Stimulated activated CD8-positive, alpha-beta memory T cell treated with anti-CD3 and anti-CD28 coated beads, Interleukin-7, amount 100 ng/mL, for 24 hours (primary cell): ENCODE results near the gene GTF3C5.
"Not testable (repeated sequence)": the region's sequence is repeated elsewhere in the genome, so short reads cannot be mapped to it uniquely, and the experiment has no call there.

ENCODE experiments used
- DNase-seq: peaks from one replicate; pipeline ENCODE4 v3.0.0-alpha.2; 2020; ENCODE audit warnings: low read depth

The GTF3C5 gene

DNA sequence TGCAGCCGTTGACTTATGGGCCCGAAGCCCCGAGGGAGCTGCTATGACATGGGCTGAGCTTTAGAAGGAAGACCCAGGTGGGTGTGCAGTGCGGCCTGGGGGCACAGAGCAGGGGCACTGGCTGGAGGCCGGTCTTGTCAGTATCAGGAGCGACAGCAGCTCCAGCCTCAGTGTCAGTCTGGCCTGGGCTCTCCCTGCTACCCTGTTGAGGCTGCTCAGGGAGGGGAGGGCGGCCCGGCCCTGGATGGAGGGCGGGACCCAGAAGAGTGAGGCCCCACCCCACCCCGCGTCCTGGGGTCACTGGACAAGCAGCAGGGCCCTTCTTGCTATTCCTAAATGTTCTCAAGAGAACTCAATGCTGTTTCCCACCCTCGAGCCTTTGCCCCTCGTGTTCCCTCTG lies 34.3 kb upstream of the GTF3C5 start:
- no peak for DNase-seq

DNA sequence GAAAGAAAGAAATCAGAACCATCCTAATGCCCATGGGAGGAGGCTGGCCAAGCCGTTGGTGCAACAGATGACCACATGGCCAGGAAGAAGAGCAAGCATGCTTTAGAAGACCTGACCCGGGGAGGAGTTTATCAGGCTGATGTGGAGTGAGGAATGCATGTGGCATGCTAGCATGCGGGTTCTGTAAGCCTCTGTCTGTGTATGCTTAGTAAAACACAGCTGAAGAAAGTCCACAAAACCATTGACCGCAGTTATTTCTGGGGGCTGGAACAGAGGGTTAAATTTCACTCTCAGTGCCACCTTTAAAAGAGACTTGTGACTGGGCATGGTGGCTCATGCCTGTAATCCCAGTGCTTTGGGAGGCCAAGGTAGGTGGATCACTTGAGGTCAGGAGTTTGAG lies 33.2 kb upstream of the GTF3C5 start:
- DNase-seq = no peak

DNA sequence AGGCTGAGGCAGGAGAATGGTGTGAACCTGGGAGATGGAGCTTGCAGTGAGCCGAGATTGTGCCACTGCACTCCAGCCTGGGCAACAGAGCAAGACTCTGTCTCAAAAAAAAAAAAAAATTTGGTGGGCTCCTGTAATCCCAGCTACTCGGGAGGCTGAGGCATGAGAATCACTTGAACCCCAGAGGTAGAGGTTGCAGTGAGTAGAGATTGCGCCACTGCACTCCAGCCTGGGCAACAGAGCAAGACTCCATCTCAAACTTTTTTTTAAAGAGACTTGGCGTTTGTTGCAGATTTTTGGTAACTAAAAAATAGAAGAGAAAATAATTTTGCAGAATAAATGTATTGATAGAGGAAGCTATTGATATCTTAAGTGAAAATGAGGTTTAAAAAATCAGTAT lies 32.6 kb upstream of the GTF3C5 start:
- DNase-seq = not testable (repeated sequence)

DNA sequence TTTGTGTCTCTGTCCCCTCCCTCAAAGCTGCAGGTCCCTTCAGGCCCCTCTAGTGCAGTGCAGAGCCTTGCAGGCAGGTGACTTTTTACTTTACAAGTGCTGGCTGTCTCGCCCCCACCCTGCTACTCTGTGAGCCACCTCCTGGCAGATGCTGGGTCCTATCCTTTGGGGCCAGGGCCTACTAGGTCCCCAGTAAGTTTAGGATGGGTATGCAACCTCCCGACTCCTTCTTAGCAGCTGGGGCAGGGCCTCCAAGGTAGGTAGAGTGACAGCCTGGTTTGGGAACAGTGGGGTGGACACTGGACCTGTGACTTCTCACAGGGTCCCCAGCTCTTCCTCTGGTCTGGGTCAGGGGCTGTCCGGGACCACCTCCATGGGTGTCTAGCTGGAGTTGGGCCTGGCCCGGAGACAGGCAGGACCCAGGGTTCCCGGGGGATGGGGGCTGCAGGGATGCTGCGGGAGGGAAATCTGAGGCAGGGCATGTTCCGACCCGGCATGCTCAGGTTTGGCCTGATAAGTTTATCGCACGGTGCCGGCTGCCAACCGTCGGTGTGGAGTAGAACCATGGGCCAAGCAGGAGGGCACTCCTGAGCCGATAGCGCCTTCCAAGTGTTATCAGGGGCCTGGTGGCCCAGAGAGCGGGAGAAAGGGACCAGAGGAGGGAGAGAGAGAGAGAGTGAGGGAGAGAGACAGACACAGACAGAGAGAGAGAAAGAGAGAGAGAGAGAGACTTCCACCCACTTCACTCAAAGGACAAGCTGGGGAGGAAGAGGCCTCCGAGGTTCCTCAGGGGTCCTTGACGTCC lies 31.8 kb upstream of the GTF3C5 start:
- DNase-seq = no peak

DNA sequence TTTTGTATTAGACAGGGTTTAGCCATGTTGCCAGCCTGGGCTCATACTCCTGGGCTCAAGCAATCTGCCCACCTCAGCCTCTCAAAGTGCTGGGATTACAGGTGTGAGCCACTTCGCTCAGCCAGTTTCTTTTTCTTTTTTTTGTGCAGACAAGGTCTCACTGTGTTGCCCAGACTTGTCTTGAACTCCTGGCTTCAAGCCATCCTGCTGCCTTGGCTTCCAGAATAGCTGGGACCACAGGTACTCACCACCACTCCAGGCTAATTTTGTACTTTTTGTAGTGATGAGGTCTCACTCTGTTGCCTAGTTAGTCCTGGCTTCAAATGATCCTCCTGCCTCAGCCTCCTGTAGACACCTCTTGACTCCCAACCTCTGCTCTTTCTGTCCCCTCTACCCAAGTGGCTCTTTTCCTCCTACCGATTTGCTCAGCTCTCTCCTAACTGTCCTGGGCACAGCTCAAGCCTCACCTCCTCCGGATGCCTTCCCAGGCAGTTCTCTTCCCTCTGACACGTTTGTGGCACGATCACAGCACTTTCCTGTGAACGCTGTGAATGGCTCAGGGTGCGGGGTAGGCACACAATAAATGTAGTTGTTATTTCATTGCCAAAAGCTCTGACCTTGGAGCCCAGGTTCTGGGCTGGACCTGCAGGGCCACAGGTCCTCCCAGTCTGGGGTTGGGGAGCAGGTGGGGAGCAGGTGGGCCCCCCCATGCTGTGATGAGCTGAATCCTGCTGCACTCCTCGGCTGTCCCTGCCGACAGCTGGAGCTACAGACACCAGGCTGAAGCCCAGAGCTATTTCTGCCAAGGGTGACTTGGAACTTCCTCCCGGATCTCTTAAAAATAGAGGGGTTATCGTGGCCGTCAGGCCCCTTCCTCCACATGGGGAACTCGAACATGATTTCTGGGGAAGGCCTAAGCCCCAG lies 28.4 kb upstream of the GTF3C5 start:
- no peak for DNase-seq

DNA sequence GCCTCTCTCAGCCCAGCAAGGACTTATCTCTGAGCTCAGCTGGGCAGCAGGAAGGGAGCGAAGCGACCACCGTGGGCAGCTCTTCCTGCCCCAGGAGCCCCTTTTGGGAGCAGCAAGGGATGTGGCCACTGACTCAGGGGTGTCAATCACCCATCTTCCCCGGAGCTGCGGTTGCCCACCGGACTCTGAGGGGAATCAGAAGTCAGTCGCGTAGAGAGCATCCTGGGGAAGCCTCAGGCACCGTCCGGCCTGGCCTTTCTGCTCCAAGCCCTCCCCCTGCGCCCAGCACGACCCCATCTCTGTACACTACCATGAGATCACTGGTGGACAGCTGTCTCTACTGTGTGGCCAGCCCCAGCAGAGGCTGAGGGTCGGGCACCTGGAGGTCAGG lies 27.7 kb upstream of the GTF3C5 start:
- no peak for DNase-seq

DNA sequence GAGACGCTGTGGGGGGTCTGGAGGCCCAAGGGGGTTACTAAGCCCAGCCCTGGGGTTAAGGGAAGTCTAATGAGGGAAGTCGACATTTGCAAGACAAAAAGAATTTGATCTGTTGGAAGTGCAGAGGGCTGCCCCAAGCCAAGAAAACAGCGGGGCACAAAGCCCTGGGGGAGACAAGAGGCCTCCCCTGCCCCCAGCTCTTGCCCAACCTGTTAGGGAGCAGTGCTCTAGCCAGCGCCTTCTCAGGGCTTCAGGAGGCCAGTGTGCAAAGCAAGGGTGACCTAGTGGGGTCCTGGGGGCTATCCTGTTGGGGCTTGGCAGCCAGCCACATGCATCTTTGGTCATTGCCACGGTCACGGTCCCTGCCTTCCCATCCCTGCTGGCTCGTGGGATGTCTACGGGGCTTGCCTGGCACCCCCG lies 27.1 kb upstream of the GTF3C5 start:
- no peak for DNase-seq

DNA sequence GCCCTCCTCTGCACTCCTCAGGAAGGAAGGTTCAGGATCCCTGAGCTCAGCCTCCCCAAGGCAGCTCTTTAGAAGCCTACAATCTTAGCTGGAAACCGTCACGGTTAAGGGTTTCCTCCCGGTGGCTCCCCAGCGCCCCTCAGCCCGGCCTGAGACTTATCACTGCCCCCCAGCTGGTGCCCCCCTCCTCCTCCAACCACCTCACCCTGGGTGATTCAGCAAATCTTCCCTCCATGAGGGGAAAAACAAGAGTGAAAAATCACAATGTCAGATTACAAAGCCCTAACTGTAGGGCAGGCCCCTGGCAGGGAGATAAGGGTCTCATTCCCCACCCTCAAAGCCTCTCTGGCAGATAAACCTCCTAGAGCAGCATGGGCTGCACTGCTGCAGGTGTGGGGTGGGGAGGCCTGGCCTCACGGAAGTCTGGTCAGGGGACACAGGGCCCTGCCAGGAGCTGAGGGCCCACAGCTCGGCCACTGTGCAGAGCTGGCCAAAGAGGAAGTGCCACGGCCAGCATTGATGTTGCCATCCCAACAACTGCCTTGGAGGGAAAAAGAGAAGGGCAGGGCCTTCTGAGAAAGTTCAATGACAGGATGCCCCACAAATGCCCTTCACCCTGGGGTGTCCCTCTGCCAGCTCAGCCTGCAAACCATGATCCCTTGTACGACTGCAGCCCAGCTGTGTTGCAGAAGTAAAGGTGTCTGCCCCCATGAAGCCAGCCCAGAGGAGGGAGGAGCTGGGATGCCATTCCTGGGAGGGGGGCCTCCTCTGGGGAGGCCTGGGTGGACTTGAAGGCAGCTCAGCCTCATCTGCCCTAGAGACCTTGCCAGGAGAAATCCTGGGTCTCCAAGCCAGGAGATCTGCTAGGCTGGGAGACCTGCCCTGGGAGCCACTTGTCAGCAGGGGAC lies 26.5 kb upstream of the GTF3C5 start:
- no peak for DNase-seq

DNA sequence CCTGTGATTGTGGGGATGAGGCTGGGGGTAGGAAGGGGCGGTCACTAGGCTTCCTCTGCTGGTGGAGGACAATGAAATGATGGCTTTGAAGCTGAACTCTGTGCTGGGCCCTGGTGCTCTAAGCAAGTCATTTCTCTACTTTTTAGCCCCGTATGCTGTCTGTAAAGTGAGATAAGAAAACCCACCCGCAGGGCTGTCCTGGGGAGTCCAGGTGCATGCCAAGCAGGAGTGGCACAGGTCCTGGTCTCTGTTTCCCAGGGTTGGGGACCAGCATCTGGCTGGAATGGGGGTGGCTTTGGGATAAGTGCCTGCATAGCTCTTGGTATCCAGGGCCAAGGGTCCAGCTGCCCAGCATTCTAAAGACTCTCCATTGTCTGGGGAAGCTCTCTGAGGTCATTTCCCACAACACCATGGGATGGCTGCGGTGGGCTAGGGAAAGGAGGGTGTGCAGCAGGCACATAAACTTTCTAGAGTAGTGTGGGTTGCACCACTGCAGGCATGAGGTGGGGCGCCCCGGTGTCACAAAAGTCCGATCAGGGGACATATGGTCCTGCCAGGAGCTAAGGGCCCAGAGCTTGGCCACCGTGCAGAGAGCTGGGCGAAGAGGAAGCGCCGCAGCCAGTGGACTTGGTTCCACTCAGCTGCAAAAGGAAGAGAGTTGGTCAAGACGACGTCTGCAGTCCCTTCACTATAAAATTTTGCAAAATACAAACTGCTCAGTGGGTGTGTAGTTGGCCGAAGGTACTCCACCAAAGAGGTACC lies 25.6 kb upstream of the GTF3C5 start:
- DNase-seq = no peak

DNA sequence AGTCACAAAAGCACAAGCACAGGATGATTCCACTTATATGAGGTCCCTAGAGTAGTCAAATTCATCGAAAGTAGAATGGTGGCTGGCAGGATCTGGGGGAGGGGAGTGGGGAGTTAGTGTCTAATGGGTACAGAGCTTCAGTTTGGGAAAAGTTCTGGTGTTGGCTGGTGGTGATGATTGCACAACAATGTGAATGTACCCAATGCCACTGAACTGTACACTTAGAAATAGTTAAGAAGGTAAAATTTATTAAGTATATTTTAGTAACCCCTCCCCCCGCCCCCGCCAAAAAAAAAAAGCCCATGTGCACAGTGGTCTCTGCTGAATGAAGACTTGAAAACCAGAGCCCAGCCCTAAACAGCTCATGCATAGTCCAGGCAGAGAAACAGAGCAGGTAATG lies 24.8 kb upstream of the GTF3C5 start:
- DNase-seq = no peak

DNA sequence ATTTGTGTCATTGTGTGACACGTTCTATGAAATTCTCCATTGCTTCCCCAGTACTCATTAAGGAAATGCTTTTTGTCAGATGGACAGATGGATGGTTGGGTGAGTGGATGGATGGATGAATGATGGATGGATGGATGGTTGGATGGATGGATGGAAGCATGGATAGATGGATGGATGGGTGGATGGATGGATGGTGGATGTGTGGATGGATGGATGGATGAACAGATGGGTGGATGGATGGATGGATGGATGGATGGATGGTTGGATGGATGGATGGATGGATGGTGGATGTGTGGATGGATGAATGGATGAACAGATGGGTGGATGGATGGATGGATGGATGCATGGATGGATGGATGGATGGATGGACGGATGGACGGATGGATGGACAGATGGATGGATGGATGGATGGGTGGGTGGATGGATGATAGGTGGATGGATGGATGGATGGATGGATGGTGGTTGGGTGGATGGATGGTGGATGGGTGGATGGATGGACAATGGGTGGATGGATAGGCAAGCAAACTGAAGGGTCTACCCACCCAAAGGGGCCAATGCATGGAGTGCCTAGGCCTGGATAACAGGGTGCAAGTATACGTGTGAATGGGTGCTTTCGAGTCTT lies 24.0 kb upstream of the GTF3C5 start:
- no peak for DNase-seq

DNA sequence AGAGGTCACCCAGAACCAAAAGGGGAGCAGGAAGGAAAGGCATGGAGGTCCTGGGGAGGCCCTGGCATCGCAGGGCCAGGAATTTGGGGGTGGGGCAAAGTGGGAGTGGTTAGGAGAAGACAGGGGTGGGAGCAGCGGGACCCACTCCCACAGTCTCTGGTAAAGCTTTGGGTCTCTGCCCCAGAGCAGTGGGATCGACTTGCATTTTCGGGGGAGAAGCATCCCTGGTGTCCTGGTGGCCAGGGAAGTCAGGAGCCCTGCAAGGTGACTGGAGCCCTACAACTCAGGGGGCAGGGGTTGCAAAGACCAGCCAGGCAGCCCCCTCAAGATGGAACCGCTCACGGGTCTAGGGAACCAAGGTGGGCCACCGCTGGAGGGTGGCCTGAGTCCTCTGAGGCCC lies 22.4 kb upstream of the GTF3C5 start:
- no peak for DNase-seq

DNA sequence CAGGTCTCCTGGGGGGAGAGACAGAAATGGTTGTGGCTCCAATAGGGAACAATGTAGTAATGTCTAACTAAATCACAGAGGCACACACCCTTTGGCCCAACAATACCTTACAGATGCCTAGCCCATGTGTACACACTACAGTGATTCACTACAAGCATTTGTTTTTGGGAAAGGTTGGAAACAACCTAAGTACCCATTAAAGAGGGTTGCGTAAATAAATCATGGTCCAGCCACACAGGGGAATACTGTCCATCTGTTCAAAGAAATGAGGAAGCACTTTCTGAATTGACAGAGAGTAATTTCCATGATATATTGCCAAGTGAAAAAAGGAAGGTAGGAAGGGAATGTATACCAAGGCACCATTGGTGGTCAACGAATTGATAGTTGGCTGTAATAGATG lies 22.0 kb upstream of the GTF3C5 start:
- DNase-seq = no peak

DNA sequence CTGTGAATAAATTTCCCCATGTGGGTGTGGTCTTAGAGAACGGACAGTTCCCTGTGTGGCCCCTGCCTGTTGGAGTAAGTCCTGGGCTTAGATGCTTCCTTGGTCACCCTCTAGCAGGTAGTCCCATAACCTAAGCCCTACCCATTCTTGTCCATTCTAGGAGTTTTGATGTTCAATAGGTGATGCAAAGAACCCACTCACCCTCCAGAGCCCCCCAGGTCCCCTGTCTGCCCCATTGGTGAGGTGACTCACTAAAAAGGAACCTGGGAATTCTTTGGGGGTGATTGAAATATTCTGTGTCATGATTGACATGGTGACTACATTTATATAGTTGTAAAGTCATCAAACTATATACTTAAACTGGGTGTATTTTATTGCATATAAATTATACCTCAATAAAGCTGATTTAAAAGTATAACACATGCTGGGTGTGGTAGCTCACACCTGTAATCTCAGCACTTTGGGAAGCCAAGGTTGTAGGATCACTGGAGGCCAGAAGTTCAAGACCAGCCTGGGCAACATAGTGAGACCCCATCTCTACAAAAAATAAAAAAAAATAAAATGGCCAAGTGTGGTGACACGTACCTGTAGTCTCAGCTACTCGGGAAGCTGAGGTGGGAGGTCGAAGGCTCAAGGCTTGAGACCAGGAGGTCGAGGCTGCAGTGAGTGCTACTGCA lies 20.8 kb upstream of the GTF3C5 start:
- DNase-seq = no peak

DNA sequence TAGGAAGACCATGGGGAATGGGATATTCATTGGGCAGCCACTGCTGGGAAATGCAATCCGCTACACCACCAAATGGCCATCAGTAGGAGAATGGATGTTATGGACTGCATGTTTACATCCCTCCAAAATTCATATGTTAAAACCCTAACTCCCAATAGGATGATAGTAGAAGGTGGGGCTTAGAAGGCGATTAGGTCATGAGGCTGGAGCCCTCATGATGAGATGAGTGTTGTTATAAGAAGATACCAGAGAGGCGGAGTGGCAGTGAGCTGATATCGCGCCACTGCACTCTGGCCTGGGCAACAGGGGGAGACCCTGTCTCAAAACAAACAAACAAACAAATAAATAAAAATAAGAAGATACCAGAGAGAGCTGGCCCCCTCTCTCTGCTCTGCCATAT lies 16.1 kb upstream of the GTF3C5 start:
- no peak for DNase-seq

DNA sequence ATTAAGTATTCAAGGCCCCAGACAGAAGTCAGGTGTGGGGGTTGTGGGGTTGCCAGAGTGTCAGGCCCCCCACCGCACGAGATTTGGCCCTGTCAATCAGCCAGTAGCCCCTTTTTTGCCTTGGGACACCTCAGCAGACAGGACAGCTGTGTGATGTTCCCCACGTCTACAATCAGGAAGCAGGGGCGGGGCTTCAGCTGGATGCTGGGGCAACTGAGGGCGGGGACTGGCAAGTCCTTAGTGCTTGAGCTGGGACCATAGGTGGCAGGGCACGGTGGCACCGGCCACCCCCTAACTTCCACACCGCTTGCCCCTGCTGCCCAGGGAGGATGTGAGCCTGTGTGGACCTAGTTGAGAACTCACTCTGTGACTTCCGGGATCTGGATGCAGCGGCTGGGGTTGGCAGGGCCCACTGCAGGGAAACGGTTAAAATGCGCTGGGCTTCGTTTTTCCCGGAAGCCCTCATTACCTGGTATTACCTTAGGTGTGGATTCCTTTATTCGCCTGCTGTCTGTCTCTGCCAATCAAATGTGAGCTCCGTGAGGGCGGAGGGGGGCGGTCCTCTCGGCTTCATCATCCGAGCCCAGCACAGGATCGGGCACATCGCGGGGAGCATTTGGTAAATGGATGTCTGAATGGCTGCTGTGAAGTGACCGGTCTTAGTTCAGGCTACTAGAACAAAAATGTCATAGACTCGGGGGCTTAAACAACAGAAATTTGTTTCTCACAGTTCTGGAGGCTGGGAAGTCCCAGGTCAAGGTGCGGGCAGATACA lies 7.5 kb upstream of the GTF3C5 start:
- no peak for DNase-seq

DNA sequence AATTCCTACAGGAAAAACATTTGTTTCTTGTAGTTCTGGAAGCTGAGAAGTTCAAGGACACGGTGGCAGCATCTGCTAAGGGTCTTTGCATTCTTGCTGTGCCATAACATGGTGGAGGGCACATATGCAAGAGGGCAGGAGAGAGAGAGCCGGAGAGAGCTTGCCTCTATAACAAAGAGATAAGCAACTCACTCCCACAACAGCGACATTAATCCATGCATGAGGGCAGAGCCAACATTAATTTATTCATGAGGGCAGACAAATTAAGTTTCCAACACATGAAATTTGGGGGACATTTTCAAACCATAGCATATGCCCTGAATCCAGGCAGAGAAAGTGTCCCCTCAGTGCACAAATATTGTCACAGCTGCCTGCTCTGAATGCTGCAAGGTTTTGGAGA lies 4.4 kb upstream of the GTF3C5 start:
- no peak for DNase-seq

DNA sequence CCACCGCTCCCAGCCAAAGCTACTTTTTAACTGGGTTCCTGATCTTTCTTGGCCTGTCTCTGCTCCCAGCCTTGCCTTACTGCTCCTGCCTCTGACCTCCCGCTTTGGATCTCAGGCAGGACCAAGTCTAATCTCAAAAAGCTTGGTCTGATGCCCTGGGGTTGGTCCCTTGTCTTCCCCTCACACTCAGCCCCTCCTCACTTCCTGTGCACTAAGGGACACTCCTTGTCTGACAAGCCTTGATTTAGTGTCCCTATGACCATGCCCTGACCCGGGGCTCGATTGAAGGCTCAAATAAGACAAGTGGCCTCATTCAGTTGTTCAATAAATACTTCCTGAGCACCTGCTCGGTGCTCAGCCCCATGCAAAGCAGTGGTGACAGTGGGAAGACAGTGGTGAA lies 3.7 kb upstream of the GTF3C5 start:
- DNase-seq = no peak

DNA sequence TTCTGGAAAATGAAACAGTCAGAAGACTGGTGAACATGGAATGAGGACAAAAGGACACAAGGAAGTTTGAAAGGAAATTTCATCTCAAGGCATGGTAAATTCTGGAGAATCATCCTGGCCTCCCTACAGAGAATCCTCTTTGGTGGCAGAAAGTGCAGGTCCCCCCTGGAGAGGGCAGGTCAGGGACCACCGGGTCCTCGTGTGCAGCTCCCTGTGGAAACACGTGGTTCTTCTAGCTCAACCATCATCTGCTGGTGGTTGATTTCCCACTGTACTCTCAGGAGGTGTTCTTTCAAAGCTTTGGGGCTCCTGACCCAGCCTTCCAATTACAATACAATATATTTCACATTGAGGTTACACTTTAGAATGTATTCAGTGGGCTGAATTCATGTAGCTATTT lies 2.6 kb upstream of the GTF3C5 start:
- no peak for DNase-seq

DNA sequence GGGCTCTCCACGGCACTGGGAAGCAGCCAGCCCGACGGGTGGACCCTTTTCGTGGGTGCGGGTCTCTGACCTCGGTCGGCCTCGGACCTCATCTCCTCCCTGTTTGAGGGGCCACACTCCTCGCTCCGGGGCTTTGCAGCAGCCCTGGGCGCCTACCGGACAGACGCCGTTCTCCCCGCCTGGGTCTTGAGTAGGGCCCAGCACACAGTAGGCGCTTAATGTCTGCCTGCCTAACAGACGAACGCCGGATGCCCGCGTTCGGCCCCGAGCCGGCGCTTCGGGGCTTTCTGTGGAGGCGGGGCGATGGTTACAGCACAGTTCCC lies 842 bp upstream of the GTF3C5 start:
- no peak for DNase-seq
